GM18909 (cell line): ENCODE data around the gene ZNF611.
"Not testable (repeated sequence)": the region's sequence is repeated elsewhere in the genome, so short reads cannot be mapped to it uniquely, and the experiment has no call there.

Experiments
- ATAC-seq: cut with Tn5 transposase; IDR thresholded peaks from one replicate; pipeline ENCODE4 v1.9.1; 2021; ENCODE audit warnings: mild to moderate bottlenecking; ENCODE audit not compliant: unreplicated experiment, poor library complexity

Gene ZNF611

DNA sequence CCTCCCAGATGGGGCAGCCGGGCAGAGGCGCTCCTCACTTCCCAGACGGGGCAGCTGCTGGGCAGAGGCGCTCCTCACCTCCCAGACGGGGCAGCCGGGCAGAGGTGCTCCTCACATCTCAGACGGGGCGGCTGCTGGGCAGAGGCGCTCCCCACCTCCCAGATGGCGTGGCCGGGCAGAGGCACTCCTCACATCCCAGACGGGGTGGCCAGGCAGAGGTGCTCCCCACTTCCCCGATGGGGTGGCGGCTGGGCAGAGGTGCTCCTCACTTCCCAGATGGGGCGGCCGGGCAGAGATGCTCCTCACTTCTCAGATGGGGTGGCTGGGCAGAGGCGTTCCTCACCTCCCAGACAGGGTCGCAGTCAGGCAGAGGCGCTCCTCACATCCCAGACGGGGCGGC, 14.3 kb downstream of the ZNF611 start:
- ATAC-seq: not testable (repeated sequence)

DNA sequence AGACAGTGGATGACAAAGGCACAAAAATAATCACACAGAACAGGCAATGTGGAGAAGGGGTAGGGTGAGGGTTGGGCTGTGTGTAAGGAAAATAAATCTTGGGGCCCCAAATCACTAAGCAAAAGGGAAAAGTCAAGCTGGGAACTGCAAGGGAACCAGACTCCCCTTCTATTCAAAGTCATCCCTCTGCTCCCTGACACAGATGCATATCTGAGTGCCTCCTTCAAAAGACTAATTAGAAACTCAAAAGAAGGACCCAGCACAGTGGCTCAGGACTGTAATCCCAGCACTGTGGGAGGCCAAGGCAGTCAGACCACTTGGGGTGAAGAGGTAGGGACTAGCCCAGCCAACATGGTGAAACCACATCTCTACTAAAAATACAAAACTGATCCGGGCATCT, 18.3 kb downstream of the ZNF611 start:
- ATAC-seq: no peak

DNA sequence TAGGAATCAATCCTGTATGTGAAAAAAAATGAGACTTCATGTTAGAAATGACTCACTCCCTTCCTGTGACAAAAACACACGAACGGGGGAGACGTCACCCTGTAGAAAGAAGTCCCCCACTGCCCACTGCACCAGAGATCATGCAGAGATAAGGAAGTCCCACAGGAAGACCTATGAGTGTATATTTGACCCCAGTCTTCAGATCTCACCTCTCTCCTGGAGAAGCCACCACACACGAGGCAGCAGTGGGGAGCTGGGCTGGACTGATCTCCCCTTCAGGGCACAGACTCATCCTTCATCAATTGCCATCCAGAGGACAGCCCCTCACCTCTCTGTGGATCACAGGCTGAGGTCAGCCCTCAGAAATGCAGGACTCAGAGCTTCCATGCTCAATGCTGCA, 18.9 kb downstream of the ZNF611 start:
- ATAC-seq: not testable (repeated sequence)

DNA sequence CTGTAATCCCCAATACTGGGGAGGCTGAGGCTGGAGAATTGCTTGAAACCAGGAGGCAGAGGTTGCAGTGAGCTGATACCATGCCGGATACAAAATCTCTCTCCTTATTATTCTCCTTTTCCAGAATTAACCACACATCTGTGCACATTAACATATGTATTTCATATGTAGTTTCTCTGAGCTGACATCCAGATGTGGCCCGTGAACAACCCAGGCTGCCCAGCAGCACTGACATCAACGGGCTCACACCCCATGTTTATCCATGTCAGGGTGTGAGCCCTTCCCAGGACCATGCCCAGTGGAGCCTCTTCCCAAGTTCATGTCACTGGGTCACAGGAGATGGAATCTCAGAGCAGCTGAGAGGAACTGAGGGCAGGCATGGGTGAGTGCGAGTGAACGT, 19.5 kb downstream of the ZNF611 start:
- ATAC-seq: not testable (repeated sequence)

DNA sequence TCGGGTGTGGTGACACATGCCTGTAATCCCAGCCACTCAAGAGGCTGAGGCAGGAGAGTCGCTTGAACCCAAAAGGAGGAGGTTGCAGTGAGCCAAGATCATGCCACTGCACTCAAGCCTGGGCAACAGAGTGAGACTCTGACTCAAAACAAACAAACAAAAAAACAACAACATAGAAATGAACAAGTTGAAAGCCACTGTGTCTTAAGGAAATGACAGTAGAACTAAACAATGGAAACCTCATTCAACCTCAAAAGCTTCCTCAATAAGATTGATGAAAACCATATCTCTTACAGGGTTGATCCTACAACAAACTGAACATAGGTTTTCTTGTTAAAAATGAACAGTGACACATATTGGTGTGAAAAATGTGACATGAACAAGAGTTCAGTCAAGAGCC, 21.8 kb downstream of the ZNF611 start:
- ATAC-seq: not testable (repeated sequence)

DNA sequence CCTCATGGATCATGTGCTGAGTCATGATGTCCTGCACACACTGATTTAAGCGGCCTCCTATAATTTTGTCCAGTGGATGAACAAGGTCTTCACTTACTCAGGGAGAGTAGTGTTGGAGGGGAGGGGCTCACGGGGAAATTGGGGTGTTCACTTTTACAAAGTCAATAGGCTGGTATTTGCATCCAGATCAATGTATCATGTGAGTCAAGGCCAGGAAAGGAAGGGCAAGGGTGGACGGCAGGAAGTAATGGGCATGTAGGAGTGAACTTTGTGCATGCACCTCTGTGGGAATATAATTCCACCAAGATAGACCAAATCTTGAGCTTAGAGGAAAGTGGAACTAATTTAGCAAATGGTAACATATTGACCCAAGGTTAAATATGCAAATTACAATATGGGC, 23.2 kb downstream of the ZNF611 start:
- ATAC-seq: not testable (repeated sequence)

DNA sequence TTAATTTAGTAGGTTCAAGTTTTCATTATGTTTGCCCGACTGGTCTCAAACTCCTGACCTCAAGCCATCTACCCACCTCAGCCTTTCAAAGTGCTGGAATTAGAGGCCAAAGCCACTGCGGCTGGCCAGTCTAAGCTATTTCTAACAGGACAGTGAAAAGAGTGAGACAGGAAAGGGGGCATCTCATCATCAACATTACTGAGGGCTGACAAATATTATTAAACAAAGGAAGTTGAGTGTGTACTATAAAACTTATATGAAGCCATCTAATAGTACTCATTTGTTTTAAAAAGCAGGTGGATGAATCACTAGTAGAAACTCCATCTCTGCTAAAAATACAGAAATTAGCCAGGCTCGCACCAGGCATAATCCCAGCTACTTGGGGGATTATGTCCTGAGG, 24.3 kb downstream of the ZNF611 start:
- no peak for ATAC-seq

DNA sequence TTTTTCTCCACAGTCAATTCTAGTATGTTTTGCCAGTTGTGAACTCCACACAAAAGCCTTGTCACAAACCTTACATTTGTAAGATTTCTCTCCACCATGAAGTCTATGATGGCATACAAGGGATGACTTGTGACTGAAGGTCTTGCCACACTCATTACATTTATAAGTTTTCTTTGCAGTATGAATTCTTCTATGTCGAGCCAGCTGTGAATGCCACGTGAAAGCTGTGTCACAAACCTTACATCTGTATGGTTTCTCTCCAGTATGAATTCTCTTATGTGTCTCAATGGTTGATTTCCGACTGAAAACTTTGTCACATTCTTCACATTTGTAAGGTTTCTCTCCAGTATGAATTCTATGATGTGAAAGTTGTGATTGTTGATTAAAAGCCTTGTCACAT, 29.2 kb downstream of the ZNF611 start:
- ATAC-seq: not testable (repeated sequence)

DNA sequence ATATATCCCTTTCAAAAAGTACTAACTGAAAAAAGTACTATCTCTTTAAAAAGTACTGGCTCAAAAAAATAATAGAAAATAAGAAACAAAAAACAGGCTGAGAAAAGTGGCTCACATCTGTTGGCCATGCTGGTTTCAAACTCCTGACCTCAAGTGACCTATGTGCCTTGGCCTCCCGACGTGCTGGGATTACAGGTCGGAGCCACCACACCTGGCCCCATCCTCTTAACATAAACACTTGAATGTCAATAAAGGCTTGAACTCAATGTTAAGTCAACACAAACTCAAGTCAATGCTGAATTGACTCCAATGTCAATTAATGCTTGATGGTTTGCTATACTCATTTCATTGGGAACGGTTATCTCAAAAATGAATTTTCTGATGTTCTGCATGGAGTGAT, 30.9 kb downstream of the ZNF611 start:
- no peak for ATAC-seq

DNA sequence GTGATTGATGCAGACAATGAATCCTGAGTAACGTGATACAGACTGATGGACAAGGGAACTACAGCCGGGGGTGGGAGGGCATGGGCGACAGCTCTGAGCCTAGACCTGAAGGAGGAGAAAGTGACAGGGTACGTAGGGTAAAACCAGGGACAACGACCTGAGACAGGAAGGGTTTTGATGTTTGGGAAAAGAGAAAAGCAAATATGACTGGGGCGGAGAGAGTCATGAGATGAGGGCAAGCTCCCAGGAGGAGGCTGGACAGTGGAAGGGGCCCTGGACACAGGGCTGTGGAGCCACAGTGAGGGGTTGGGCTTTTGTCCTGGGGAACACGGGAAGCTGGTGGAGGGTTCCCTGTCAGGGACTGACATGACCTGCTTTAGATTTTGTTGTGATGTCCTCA, 34.2 kb downstream of the ZNF611 start:
- ATAC-seq: no peak

DNA sequence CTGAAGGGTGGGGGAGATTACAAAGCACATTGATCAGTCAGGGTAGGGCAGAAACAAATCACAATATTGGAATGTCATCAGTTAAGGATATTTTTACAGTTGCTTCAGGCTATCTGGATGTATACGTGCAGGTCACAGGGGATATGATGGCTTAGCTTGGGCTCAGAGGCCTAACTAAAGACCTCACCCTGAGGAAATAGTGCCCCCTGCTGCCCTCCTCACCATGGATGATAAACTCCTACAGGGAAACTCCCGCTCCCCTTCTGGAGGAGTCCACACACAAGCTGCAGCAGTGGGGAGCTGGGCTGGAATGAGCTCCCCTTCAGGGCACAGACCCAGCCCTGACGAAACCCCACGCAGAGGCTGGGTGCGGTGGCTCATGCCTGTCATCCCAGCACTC, 35.3 kb downstream of the ZNF611 start:
- not testable (repeated sequence) for ATAC-seq

DNA sequence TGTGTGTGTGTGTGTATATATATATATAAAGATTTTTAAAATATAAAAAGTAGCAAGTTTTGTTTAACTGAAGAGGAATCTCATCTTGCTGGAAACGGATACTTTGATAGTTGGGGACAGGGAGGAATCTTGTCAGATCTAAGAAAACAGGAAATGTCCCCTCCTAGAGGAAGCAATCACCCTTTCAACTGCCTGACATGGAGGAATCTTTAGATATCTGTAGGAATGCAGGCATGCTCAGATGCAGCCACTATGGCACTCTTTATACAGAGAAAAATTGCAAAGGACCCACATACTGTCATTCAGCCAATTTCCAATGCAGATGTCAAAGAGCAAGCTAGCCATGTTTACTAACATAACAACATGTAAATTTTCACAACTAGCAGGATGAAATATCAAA, 38.8 kb downstream of the ZNF611 start:
- no peak for ATAC-seq

DNA sequence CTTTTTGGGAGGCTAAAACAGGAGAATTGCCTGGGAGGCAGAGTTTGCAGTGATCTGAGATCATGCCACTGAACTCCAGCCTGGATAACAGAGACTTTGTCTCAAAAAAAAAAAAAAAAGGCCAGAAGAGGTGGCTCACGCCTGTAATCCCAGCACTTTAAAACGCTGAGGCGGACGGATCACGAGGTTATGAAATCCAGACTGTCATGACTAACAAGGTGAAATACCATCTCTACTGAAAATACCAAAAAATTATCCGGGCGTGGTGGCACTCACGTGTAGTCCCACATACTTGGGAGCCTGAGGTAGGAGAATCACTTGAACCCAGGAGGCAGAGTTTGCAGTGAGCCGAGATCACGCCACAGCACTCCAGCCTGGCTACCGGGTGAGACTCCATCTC, 39.9 kb downstream of the ZNF611 start:
- ATAC-seq: no peak

DNA sequence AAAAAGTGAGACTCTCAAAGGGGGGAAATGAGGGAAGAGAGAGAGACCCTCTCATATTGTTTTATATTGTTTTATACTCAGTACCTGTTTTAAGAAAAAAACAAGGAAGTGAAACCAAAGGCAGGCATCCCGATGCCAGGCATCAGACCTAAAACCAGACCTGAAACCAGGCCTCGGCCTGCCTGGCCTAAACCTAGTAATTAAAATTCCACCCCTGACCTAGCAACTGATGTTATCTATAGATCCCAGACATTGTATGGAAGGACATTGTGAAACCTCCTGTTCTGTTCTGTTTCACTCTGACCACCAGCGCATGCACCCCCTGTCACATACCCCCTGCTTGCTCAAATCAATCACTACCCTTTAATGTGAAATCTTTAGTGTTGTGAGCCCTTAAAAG, 40.6 kb downstream of the ZNF611 start:
- not testable (repeated sequence) for ATAC-seq

DNA sequence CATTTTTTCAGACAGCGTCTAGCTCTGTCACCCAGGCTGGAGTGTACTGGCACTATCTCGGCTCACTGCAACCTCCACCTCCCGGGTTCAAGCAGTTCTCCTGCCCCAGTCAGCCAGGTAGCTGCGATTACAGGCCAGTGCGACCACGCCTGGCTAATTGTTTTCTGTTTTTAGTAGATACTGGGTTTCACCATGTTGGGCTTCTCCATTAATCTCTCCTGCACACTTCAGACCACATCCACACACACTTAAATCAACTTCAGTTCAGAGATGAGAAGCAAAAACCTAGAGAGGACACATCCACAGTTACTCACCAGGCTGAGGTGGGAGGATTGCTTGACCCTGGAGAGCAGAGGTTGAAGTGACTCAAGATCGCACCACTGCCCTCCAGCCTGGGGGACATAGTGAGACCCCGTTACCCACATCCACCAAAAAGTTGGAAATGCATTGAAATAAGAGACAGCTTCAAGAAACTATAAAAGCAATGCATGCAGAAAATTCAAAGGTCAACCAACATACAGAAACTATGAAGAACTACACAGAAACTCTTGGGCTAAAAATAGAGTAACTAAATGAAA, 42.3 kb downstream of the ZNF611 start:
- ATAC-seq: no peak

DNA sequence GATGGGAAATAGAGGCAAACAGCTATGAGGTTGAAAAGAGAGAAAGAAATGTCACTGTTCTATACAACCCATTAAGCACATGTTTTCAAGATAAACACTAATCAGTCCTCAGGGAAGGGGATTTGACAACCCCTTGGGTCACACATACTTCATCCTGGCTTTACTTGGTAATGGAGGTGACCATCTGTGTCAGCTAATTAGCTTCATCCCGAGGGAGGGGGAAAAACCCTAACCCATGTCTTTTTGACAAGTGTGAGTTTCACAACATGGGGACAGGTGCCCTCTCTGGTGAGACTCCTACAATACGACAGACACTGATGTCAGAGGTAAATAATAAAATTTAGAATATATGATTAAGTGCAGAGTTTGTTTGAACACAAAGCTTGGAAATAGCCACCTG, 43.1 kb downstream of the ZNF611 start:
- ATAC-seq: no peak

DNA sequence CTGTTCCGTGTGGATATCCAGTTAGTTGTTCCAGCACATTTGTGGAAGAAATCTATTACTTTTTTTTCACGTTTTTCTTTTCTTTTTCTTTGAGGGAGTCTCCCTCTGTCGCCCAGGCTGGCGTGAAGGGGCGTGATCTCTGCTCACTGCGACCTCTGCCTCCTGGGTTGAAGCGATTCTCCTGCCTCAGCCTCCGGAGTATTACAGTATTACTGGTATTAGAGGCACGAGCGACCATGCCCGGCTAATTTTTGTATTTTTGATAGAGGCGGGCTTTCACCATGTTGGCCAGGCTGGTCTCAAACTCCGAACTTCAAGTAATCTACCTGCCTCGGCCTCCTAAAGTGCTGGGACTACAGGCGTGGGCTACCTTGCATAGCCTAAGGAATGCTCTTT, 43.6 kb downstream of the ZNF611 start:
- ATAC-seq: no peak

DNA sequence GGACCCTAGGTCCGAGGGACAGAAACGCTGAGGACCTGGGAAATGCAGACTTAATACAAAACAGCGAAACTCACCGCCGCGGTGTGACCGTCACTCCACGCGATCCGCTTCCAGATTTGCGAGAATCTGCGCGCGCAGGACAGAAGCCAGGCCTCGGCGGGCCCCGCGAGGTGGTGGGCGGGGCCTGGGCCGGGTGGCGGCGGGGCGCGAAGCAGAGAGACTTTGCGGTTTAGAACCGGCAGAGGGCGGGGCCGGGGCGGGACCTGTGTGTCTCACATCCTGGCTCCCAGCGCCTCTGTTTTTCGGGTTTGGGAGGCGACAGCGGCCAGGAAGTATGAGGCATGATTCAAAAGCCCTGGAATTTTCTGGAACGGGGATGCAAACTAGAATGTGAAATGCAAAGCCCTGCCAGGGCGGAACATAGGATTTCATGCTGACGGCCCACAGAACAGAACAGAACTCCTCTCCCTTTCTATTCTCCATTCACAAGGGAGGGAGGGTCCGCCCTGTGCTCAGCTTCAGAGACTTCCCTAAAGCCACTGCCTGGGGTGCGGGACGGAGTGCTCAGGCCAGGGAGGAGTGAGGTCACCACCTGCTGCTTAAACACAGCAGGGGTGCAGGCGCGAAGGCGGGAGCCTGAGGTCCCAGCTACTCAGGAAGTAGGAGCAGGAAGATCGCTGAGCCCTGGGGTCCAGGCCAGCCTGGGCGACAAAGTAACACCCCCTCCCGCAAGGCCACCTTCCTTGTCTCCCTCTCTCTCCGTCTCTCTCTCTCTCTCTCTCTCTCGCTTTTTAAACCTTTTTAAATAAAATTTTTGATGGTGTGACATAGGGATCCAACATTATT, 44.3 kb downstream of the ZNF611 start:
- peak; percentile 89 for ATAC-seq

DNA sequence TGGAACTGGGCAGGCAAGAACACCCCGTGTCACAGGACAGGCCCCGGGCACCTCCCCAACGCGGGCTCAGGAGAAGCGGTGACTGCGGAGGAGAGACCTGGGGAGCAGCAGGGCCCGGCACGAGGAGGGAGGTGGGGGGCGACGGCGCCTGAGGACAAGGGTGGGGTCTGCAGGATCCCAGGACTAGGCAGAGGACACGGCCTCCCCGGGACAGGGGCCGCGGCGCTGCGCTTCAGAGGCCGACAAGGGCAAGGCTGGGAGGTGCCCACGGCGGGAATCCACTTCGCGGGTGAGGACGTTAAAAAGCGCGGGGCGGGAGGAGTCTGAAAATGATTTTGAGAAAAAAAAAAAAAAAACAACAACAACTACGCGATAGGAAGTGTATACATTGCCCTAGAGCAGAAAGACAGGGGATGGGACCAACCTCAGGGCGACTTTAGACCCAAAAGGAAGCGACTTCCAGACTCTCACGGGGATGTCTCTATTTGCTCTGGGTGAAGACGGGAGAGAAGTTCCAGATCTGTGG, 44.9 kb downstream of the ZNF611 start:
- ATAC-seq: peak; percentile 34

DNA sequence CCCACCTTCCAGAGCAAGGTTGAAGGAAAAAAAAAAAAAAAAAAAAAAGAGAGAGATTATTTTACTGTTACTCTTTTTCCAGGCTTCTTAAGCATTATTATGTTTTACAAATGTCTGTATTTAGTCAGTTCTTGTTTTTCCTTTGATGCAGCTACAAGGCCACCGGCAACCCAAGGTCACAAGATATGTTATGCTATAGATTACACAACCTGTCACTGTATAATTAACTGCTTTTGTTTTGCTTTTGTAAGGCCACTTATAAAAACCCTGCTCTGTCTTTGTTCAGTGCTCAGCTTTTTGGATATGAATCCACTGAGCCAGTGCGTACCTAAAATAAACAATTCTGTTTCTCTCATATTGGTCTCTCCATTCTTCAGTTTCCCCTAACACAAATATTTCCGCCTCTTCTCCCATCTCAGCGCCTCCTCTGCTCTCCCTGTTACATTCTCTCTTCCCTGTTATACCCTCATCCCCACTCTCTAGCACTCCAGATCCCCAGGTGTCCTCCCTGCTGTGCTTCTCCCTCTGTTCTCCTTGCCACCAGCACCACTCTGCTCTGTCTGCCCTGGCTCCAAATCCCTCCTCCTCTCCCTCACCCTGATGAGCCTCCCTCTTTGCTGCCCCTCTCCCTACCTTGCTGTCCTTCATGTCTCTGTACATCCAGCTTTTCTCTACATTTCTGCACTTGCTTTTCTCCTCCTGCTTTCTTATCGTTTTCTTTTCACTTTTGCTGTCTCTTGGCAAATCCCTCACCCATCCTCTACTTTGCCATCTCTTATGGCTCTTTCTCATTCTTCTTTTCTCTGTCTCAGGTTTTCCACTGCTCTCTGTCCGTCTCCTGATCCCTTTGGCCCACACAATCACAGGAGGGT, 45.7 kb downstream of the ZNF611 start:
- ATAC-seq: not testable (repeated sequence)

DNA sequence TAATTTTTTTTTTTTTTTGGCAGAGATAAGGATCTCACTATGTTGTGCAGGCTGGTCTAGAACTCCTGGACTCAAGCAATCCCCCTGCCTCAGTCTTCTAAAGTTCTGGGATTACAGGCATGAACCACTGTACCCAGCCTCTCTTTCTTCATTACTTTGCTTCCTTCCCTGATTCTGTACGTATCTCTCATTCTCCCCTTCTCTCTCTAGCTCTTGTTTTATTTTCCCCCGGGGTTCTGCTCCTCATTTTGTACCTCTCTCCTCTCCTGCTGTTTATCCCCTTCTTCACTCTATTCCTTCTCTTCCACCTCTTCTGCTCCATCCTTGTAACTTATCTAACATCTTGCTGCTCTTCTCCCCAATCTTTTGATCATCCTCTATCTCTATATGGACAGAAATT, 46.5 kb downstream of the ZNF611 start:
- no peak for ATAC-seq
